ENCODE measurements around the gene PRDX1.
"Not testable (repeated sequence)": the region's sequence is repeated elsewhere in the genome, so short reads cannot be mapped to it uniquely, and the experiment has no call there.

The PRDX1 gene

DNA sequence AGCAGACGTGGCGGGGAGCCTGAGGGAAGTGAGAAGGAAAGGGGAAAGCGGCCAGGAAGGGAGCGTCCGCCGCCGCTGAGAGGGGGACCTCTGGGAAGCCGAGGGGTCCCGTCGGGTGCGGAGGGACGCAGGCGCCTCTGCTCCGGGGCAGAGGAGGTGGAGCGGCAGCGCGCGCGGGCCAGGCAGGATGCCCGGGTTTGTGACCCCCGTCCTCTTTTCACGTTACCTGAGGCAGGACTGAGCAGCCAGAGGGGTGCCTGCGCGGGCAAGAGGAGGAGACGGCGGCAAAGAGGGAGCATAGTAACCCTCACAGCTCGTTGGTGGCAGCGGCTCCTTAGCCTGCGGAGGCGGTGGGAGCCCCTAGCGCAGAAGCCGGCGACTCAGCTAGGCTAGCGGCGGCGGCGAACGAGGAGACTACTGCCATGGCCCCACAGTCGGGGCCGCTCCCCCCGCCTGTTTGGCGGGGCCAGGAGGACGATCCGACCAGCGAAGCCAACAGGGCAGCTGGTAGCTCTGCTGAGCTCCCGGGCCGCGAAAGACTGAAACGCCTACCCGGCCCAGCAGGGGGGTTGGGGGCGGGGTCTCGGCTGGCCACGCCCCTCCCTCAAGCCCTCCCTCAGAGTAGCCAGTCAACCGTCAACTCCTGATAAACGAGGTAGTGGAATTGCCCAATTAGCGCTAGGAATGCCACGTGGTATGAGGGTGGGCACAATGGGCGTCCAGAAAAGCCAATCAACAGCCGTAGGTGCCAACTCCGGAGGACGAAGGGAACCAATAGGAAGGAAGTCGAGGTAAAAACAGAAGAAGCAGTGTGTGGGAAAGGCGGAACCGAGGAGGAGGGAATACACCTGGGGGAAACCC lies 30.8 kb downstream of the PRDX1 start, which contains the start of gene TESK2:
TESK2 (minus strand) TSS at position 538 of the 861 bp plus-strand sequence. CDS start 33,378 bp downstream, outside the sequence.
- TF ChIP-seq, protein P1, sequence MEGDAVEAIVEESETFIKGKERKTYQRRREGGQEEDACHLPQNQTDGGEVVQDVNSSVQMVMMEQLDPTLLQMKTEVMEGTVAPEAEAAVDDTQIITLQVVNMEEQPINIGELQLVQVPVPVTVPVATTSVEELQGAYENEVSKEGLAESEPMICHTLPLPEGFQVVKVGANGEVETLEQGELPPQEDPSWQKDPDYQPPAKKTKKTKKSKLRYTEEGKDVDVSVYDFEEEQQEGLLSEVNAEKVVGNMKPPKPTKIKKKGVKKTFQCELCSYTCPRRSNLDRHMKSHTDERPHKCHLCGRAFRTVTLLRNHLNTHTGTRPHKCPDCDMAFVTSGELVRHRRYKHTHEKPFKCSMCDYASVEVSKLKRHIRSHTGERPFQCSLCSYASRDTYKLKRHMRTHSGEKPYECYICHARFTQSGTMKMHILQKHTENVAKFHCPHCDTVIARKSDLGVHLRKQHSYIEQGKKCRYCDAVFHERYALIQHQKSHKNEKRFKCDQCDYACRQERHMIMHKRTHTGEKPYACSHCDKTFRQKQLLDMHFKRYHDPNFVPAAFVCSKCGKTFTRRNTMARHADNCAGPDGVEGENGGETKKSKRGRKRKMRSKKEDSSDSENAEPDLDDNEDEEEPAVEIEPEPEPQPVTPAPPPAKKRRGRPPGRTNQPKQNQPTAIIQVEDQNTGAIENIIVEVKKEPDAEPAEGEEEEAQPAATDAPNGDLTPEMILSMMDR (IDR thresholded peaks at IDR 0.05; ENCODE audit: insufficient read depth, low read depth, low read length, missing control alignments): peak; percentile 24
- peak within 1 kb of the TSS; percentile 88 for H3K4me3 ChIP-seq (ENCODE audit: low read length)

DNA sequence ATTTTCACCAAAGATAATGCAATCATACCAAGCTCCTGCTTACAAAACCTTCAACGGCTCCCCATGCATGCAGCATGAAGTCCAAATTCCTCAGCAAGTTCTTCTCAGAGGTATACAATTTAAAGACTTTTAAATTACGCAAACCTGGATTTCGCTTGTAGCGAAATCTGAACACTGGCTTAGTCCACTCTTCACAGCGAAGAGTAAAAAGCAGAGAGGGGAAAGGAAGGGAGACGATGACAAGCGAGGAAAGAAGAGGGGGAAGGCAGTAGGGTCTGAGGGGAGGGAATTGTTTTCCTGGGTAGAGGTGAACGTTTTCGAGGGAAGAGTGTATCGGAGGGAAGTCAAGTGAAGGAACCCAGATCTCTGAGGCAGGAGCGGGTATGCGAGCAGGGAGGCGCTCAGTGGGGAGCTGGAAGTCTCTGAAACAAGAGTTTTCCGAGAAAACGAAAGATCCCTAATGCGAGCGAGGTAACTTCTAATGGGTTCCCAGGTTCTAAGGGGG lies 31.5 kb downstream of the PRDX1 start:
- no peak for DNase-seq (ENCODE audit: low read depth)
- H3K4me3 ChIP-seq (ENCODE audit: low read length): peak overlapping the region; percentile 88
- TF ChIP-seq, protein P1 (IDR thresholded peaks at IDR 0.05; ENCODE audit: insufficient read depth, low read depth, low read length, missing control alignments): no peak

More for the DNA sequence above, 30.8 kb downstream of the PRDX1 start, which contains the start of gene TESK2:
- peak; percentile 100 for DNase-seq (ENCODE audit: low read depth)

DNA sequence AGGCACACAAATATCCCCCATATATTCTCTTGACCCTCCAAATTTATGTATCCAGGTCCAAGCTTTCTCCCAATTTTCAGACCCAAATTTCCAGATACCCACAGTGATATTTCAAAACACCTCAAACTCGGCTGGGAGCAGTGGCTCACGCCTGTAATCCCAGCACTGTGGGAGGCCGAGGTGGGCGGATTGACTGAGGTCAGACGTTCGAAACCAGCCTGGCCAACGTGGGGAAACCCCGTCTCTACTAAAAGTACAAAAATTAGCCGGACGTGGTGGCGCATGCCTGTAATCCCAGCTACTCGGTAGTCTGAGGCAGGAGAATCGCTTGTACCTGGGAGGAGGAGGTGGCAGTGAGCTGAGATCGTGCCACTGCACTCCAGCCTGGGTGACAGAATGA lies 32.3 kb downstream of the PRDX1 start:
- not testable (repeated sequence) for DNase-seq (ENCODE audit: low read depth)
- peak overlapping the region; percentile 88 for H3K4me3 ChIP-seq (ENCODE audit: low read length)

DNA sequence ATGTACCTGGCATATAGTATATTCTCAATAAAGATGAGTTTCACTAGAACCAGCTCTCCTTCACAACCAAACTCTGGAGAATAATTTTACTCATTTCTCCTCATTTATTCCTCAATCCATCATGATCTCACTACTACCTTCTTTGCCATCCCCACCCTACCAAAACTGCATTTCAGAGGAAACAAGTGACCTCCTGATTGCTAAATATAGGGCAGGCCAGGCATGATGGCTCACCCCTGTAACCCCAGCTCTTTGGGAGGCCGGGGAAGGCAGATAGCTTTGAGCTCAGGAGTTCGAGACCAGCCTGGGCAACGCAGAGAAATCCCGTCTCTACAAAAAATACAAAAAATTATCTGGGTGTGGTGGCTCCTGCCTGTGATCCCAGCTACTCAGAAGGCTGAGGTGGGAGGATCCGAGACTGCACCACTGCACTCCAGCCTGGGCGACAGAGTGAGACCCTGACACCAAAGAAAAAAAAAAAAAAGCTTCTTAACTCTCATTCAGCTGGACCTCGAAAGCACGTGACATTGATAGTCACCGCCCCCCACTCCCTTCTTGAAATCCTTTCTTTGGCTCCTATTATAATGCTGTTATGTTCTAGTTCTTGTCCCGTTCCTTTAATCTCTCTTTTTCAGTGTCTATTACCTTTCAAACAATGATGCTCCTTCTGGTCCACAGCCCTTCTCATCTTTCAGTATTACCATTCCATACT lies 32.9 kb downstream of the PRDX1 start:
- H3K4me3 ChIP-seq (ENCODE audit: low read length): no peak overlapping the region
- TF ChIP-seq, protein P1 (IDR thresholded peaks at IDR 0.05; ENCODE audit: insufficient read depth, low read depth, low read length, missing control alignments): no peak
- DNase-seq (ENCODE audit: low read depth): no peak

DNA sequence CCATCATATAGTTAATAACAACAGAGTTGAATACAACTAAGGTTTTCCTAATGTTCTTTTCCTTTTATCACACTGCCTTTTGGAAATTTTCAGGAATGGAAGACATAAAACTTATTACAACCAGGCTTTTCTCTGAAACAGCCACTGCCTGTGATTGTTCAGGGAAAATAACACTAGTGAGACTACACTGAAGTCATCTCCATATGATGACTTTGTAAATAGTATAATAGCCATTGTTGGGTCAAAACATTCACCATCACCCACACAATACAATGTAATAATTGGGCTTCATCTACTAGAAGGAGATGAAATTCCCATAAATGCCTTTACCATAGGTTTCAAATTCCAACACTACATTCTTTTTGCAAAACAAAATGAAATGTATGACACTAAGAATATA lies 35.7 kb downstream of the PRDX1 start:
- no peak for DNase-seq (ENCODE audit: low read depth)
- TF ChIP-seq, protein P1 (IDR thresholded peaks at IDR 0.05; ENCODE audit: insufficient read depth, low read depth, low read length, missing control alignments): no peak
- H3K4me3 ChIP-seq (ENCODE audit: low read length): no peak overlapping the region

DNA sequence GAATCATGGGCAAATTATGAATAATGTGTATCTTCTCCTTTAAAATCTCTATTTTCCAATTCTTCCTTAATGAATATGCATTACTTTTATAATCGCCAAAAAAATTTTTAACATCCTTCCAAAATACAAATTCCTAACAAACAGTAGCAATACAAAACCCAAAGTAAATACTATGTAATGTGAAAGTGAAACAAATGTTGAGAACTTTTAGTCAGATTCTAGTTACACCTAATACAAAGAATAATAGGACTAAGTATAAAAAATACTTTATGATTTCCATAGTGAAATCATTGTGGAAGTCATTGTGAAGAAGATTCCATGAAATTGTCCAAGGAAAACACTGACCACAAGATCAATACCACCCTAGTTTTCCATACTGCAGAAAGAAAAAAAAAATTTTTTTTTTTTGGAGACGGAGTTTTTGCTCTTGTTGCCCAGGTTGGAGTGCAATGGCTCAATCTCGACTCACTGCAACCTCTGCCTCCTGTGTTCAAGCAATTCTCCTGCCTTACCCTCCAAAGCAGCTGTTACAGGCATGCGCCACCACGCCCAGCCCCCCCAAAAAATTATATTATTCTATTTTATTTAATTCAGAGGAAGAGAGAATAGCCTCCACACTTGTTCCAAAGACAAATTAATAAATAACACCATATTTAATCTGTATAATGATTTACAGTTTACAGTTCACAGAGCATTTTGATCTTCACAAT lies 42.5 kb downstream of the PRDX1 start:
- no peak for DNase-seq (ENCODE audit: low read depth)
- TF ChIP-seq, protein P1 (IDR thresholded peaks at IDR 0.05; ENCODE audit: insufficient read depth, low read depth, low read length, missing control alignments): no peak
- H3K4me3 ChIP-seq (ENCODE audit: low read length): no peak overlapping the region
